ENCODE results near the gene ADAMTS8.

Gene ADAMTS8

DNA sequence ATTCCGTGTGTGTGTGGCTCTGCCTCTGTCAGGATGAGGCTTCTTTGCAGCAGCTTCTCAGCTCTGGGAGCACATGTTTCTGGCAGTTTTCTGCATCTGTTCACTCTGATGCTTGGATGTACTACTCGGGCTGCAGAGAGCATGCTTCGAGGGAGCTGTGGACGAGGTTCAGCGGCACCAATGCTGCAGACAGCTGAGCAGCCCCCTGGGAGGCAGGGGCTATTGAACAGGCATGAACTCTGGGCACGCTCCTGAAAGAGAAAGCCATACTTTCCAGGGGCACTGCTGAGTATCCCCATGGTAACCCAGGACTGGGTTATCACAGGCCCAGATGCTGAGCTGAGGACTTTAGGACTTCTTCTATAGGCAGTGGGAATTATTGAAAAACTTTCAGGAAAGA, 33.8 kb downstream of the ADAMTS8 start:
- DNase-seq (ENCODE audit: low spot score) = no peak

DNA sequence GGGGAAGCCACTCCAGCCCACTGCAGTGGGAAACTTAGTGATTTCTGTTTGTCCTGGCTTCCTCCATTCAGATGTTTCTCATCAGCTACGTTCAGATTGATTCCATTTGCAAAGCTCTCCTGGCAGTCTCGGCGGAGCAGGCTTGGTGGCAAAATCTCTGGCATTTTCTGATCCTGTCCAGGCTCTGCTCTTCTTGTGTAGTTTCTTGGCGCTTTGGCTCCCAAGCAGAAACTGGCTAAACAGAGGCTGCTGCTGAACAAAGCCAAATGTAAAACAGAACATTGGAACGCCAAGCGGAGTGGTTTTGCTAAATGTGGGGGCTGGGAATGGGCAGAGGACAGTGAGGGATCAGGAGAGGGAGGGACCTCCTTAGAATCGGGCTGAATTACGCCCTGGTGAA, 36.7 kb downstream of the ADAMTS8 start:
- DNase-seq (ENCODE audit: low spot score) = no peak

GRCh38 chr11:130390071-130390758, 38.2 kb downstream of the ADAMTS8 start:
- DNase-seq (ENCODE audit: low spot score) = no peak

- DNase-seq (ENCODE audit: low spot score) = no peak
These were observed 39.0 kb downstream of the ADAMTS8 start for GRCh38 chr11:130389335-130389935.

DNA sequence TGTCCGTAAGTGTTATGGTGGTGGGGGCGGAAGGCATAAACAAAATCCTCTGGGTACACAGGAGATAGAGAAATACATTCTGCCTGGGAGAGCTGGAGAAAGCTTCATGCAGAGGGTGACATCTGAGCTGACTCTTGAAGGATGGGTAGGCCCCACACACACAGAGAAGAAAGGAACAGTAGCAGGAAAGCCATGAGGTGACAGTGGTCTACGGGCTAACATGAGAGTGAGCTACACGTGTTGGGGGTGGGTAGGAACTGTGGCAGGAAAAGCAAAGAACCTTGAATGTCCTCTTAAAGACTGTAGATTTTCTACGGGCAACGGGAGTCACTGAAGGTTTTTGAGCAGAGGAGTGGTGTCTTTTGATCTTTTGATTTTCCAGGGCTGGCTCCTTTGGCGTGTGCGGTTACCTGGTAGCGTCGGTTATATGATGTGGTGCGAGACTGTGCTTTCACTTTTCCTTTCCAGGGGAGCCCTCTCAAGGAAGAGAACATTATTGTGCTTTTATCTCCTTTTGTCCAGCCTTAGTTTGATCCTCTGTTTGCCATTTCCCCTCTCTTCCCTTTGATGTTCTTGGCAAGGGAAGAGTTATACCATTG, 39.7 kb downstream of the ADAMTS8 start:
- DNase-seq (ENCODE audit: low spot score) = no peak

DNA sequence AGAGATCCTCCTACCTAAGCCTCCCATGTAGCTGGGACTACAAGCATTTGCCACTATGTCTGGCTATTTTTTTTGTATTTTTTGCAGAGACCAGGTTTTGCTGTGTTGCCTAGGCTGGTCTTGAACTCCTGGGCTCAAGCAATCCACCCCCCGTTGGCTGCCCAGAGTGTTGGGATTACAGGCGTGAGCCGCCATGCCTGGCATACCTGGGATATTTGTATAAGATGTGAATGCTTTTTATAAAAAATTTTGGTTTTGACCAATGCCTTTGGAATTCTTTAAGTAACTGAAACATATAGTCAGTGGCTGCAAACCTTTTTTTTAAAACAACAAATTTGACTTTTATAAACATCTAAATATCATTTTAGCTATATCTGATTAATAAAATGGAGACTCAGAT, 42.4 kb downstream of the ADAMTS8 start:
- DNase-seq (ENCODE audit: low spot score) = no peak

DNA sequence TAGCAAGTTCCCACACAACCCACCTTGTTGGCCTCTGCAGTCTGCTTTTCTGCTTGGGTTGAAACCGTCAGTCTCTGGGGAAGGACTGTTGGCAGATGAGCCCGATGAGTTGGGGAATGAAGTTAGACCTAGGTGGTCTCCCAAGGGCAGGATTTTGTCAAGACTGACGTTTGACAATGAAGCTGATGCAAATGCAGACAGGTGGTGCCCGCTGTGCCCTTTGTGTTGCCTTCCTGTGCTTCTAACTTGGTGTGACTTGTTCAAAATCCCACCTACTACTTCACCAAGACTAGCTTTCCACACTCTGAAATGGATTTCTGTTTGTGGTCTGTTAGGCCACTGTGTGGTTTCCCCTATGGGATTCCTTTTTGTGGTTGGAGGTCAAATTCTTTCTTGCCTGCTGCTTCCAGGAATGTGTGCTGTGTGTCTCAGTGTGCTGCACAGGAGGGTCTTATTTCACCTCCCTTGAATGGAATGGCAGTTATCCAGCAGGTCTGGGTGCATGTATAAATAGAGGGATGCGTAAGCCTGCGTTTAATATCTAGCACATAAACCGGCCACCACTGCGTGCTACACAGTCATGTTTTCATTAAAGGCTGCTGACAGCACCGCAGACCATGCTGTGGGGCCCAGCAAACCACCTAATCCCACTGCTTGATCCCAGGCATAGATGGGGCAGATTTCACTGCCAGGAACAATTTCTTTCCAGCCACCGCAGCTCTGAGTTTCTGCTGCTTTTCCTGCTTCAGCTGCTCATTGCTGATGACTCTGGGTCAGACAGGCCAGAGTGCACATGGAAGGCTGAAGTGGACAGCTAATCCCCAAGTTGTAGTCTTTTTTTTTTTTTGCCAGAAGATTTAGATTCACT, 44.8 kb downstream of the ADAMTS8 start:
- no peak for DNase-seq (ENCODE audit: low spot score)

DNA sequence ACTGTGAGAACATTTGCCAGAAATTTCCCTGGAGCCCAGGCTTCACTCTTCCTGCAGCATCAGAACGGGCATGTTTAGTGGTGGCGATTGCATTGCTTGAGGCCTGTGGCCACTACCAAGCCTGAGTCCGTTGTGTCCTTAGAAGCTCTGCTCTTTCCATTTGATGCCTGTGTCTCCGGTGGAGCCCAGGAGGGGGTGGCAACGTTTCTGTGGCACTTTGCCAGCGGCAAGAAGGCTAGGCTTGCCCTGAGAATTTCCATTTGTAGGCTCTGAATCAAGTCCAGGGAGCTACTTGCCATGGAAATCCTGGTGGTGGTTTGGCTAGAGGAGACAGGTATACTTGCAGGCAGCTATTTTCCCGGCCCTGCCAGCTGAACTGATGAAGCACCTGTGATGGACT, 47.1 kb downstream of the ADAMTS8 start:
- no peak for DNase-seq (ENCODE audit: low spot score)

- DNase-seq (ENCODE audit: low spot score) = no peak
These were observed 47.6 kb downstream of the ADAMTS8 start for GRCh38 chr11:130380778-130381177.

- DNase-seq (ENCODE audit: low spot score) = no peak
These were observed 49.1 kb downstream of the ADAMTS8 start for GRCh38 chr11:130379276-130379675.

DNA sequence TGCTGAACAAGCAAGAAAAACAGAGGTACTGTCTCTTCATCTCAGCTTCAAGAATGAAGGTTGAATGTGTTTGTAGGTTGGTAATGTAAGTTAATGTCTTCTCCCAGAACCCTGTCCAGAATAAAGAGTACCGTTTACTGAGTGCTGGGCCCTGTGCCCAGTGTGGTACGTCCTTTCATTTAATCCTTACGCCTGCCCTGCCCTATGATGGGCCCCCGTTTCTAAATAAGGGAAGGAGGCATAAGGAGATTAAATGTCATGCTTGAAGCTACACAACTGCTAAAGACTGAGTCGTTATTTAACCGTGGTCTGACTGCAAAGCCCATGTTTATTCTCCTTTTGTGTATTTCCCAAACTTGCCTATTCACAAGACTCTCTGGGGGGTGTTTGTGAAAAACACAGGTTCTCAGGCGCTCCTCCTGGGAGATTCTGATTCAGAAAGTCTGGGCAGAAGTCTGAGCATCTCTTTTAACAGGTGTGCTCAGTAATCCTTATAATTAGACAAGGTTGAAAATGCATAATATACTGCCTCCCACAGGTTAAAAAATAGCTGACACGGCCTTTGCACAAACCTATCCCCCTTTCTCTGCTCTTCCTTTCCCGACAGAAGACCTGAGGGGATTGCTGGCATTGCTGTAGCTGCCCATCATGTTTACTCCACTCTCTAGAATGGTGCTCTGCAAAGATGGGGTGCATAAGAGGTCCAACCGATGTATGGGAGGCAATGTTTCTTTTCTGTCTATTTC, 57.4 kb downstream of the ADAMTS8 start:
- DNase-seq (ENCODE audit: low spot score) = no peak

DNA sequence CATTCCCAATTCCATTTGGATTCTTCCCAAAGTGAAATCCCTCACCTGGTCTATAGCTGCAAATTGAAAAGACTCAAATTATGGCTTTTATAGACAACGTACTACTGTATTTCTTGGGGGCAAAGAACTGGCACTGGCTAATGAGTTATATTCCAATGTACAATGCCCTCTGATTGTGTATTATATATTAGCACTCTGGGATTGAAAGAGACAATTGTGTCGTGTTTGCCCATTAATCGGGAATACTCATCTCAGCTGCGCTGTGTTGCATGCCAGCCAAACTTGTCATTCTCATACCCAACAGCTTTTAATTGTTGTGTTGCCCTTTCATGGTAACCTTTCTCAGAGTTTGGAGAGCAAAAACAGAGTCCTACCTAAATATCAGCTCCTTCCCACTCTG, 58.7 kb downstream of the ADAMTS8 start:
- DNase-seq (ENCODE audit: low spot score) = no peak

DNA sequence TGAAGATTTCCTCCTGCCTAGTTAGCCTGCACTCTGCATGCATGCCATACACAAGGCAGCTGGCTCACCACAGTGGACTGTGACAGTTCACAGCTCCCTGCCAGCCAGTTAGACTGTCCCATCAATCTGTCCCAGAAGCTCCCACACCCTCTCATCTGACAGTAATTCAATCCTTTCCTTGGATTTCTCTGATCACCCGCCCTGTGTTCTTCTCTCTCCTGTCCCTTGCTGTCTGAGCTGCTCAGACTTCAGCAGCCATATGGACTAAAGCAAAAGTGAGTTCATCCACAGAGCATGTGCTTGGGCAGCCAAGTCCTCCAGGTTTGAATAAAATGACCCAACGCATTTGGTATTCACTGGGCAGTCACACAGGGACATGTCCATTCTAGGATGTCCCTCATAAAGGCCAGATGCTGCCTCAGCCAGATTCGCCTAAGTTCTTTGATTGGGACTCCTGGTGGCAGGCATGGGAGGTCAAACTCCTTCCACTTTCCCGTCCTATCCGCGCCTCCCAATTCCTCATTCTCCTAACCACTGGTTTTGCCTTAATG, 59.2 kb downstream of the ADAMTS8 start:
- DNase-seq (ENCODE audit: low spot score) = no peak

DNA sequence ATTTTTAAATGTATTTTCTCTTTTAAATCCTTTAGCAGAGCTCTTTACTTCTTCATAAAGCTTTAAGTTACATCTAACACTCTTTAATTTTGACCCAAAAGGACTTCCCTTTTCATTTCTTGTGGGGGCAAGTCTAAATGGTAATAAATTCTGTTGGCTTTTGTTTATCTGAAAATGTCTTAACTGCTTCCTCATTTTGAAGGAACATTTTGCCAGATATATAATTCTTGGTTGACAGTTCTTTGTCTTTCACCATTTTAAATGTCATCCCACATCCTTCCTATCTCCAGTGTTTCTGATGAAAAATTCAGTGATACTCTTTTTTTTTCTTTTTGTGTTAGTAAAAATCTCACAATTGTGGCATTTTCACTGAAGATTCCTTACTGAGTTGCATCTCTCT, 69.0 kb downstream of the ADAMTS8 start:
- no peak for DNase-seq (ENCODE audit: low spot score)

DNA sequence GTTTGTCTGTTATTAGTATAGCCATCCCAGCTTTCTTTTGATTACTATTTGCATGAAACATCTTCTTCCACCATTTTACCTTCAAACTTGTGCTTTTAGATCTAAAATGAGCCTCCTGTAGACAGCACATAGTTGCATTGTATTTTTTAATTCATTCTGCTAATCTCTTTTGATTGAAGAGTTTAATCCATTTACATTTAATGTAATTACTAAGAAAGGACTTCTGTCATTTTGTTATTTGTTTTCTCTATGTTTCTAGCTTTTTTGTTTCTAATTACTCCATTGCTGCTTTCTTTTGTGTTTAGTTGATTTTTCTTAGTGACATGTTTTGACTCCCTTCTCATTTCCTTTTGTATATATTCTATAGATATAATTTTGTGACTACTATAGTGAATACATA, 70.0 kb downstream of the ADAMTS8 start:
- DNase-seq (ENCODE audit: low spot score) = no peak
